WERI-Rb-1 (cell line): ENCODE data around the gene SPIRE1.

Experiments
- DNase-seq: peaks from one replicate; pipeline ENCODE4 v3.0.0-alpha.2; 2020
- H3K27ac ChIP-seq: fragments of 250-450 bp; sonication (Bioruptor Pico); 2 replicates; pipeline ENCODE4 v1.5.1; 2020; ENCODE audit warnings: mild to moderate bottlenecking, moderate library complexity
- H3K27me3 ChIP-seq: fragments of 250-450 bp; sonication (Bioruptor Pico); 2 replicates; pipeline ENCODE4 v1.5.1; 2021; ENCODE audit warnings: mild to moderate bottlenecking, low read depth, moderate library complexity; ENCODE audit not compliant: insufficient read depth, severe bottlenecking
- H3K36me3 ChIP-seq: fragments of 250-450 bp; sonication (Bioruptor Pico); 2 replicates; pipeline ENCODE4 v1.5.1; 2020; ENCODE audit warnings: mild to moderate bottlenecking, moderate library complexity
- H3K4me3 ChIP-seq: 2 replicates; pipeline ENCODE4 v1.5.1; 2011; ENCODE audit warnings: low read depth, mild to moderate bottlenecking, control low read depth, low read length
- H3K9me3 ChIP-seq: fragments of 250-450 bp; sonication (Bioruptor Pico); 2 replicates; pipeline ENCODE4 v1.5.1; 2021; ENCODE audit warnings: mild to moderate bottlenecking, moderate library complexity; ENCODE audit not compliant: severe bottlenecking
- CTCF ChIP-seq: IDR thresholded peaks from 2 replicates; pipeline ENCODE4 v1.5.1; 2011; ENCODE audit warnings: low read depth, mild to moderate bottlenecking, control low read depth, inconsistent platforms, low read length

Gene SPIRE1

GRCh38 chr18:12422936-12423335 lies 235.0 kb downstream of the SPIRE1 start:
- peak; percentile 85 for DNase-seq
- peaks cover 8% of the 10 kb centered on the region for H3K9me3 ChIP-seq
- TF ChIP-seq CTCF: peak; percentile 89
- no peaks in the 10 kb centered on the region for H3K27me3 ChIP-seq
- H3K27ac ChIP-seq: no peak overlapping the region
- peaks cover 16% of the 10 kb centered on the region for H3K36me3 ChIP-seq
- H3K4me3 ChIP-seq: no peak overlapping the region

- no peaks in the 10 kb centered on the region for H3K9me3 ChIP-seq
- 0 out of 2 replicates have a peak, but pooled peaks have one; percentile 17 for TF ChIP-seq CTCF
- H3K36me3 ChIP-seq: peaks cover 6% of the 10 kb centered on the region
- no peak overlapping the region for H3K4me3 ChIP-seq
- DNase-seq: no peak
- H3K27ac ChIP-seq: peak overlapping the region; percentile 82; the same call in 1 of the 2 replicates
- H3K27me3 ChIP-seq: no peaks in the 10 kb centered on the region
Observed at GRCh38 chr18:12421732-12422131, 236.2 kb downstream of the SPIRE1 start.

- DNase-seq: peak; percentile 87
Observed at GRCh38 chr18:12420821-12421421, 237.0 kb downstream of the SPIRE1 start.

DNA sequence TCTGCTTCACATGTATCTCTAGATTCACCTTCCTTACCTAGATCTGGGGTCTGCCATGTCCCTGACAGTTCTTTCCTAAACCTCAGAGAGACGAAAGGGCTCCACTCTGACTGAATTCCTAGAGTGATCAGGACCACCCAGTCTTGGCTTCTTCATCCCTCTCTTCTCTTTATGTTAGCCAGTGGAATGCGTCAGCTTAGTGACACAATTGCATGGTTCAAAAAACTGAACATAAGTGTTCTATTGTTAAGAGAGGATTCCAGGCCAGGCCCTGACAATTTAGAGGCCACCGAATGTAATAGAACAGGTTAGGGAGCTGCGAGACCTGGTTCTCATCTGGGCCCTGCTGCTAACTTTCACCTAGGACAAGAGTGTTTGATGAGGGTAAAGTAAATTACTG lies 240.2 kb downstream of the SPIRE1 start:
- Histone ChIP-seq H3K36me3 (no peaks in the 10 kb centered on the region; the same call in 1 of the 2 replicates), H3K27ac (no peak overlapping the region), H3K27me3 (no peaks in the 10 kb centered on the region), H3K4me3 (no peak overlapping the region), H3K9me3 (no peaks in the 10 kb centered on the region)
- DNase-seq: no peak
- TF ChIP-seq CTCF: no peak

More at GRCh38 chr18:12420821-12421421, 237.0 kb downstream of the SPIRE1 start:
- H3K27ac ChIP-seq: peak overlapping the region; percentile 82
- TF ChIP-seq CTCF: no peak
- H3K4me3 ChIP-seq: peak overlapping the region; percentile 59
- H3K9me3 ChIP-seq: no peaks in the 10 kb centered on the region
- H3K36me3 ChIP-seq: peaks cover 3% of the 10 kb centered on the region
- no peaks in the 10 kb centered on the region for H3K27me3 ChIP-seq

GRCh38 chr18:12416098-12416729 lies 241.7 kb downstream of the SPIRE1 start:
- Histone ChIP-seq H3K4me3 (no peak overlapping the region), H3K27ac (no peak overlapping the region), H3K36me3 (no peaks in the 10 kb centered on the region; the same call in 1 of the 2 replicates), H3K27me3 (no peaks in the 10 kb centered on the region), H3K9me3 (no peaks in the 10 kb centered on the region)
- no peak for DNase-seq
- no peak for TF ChIP-seq CTCF
